Urothelium cell line (cell line): Measurements from ENCODE around the gene INPP5D.
"Not testable (repeated sequence)": the region's sequence is repeated elsewhere in the genome, so short reads cannot be mapped to it uniquely, and the experiment has no call there.

Source experiments
- DNase-seq: peaks from one replicate; pipeline ENCODE4 v3.0.0; 2011; ENCODE audit warnings: low spot score, mixed read lengths
- FAIRE-seq: peaks from 2 replicates; lab custom pipeline; 2011; peaks lifted over from hg19 to GRCh38; lab: Jason Lieb, UNC

INPP5D gene

GRCh38 chr2:233112776-233113452, 52.8 kb downstream of the INPP5D start:
- DNase-seq: no peak
- no peak for FAIRE-seq

DNA sequence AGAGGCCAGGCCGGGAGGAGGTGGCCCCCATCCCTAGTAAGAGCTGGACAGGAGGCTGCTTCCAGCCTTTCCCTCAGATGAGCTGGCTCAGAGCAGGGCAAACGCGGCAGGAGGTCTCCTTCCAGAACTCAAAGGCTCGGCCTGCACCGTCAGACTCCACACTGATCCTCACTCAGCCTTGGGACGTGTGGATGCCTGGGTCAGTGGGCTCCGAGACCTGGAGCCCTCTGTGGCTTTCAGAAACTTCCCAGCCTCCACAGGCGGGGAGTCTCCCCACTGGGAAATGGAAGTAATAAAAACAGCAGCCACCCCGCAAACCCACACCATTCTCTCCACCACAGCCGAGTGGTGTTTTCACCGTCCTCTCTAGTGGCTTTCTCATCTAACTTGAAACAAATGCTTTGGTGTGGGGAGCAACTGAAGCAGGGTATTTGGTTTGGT, 54.3 kb downstream of the INPP5D start:
- FAIRE-seq (no peak), DNase-seq (no peak)

GRCh38 chr2:233115121-233115520, 55.0 kb downstream of the INPP5D start:
- DNase-seq (no peak), FAIRE-seq (no peak)

GRCh38 chr2:233115741-233116140, 55.6 kb downstream of the INPP5D start:
- DNase-seq (no peak), FAIRE-seq (no peak)

DNA sequence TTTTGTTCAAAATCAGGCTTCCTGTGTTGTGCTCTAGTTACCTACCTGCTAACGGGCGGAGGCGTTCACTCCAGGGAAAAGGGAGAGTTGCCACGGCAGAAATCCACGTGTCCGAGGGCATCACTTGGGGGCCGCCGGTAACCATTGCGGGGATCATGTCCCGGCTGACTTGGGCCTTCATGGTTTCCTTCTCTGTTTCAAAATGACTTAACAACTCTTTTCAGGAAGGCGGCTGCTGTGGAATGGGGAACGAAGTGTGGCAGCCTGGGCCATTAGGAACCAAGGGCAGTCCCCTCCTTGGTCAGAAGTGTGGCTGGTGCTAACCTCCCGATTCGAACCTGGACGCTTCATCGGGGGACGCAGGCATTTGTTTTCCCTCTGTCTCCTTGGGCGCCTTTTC, 56.8 kb downstream of the INPP5D start:
- FAIRE-seq (no peak), DNase-seq (no peak)

GRCh38 chr2:233117351-233117750, 57.2 kb downstream of the INPP5D start:
- DNase-seq (no peak), FAIRE-seq (no peak)

DNA sequence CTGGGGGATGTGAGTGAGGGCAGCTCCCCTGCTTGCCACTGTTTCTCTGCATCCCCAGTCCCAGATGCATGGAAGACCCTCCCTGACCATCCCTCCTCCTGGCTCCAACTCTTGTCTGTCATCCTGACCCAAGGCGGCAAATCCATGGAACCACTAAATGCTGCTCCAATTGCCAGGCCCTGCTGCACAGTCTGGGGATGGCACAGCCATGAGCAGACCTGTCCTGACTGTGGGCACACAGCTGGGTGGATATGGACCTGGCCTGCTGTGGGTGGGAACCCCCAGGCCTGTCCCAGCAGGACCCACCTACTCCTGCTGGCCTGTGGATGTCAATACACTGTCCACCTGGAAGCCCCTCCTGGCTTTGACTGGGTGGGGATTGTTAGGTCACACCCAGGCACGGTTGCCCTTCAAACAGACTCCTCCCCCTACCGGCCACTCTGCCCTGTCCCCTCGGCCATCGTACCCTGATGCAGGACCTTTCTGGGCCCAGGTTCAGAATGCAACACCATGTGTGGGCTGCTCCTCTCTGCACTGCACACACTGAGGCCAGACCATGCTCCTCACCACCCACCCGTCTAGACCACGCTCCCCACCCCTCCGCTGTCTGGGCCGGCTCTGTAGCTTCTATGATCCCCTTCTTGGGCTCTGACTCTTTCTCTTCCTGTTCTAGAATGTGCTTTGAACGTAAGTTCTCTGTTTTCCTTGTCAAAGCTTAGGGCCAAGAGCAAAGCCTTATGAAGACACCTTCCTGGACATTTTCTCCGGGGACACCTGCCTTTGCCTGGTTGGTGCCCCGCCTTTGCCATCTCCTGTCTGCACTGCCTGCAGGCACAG, 57.9 kb downstream of the INPP5D start:
- DNase-seq (no peak), FAIRE-seq (no peak)

DNA sequence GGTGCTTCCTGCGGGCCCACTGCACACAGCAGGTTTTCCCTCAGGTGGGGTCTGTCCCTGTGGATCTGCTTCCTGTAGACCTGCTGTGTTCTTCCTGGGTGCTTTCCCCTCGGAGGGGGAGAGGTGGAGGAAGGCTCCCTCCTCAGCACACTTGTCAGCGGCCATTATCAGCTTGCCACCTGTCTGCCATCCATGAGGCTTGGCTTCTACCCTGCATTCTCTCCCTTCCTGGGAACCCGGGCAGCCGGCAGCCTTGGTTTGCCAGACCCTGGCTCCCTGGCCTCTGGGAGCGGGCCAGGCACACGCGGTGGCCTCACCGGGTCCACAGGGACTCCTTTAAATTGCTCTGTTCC, 58.5 kb downstream of the INPP5D start:
- FAIRE-seq: no peak
- DNase-seq: no peak

GRCh38 chr2:233119123-233119522, 59.0 kb downstream of the INPP5D start:
- DNase-seq: no peak
- no peak for FAIRE-seq

GRCh38 chr2:233119806-233120205, 59.7 kb downstream of the INPP5D start:
- no peak for FAIRE-seq

DNA sequence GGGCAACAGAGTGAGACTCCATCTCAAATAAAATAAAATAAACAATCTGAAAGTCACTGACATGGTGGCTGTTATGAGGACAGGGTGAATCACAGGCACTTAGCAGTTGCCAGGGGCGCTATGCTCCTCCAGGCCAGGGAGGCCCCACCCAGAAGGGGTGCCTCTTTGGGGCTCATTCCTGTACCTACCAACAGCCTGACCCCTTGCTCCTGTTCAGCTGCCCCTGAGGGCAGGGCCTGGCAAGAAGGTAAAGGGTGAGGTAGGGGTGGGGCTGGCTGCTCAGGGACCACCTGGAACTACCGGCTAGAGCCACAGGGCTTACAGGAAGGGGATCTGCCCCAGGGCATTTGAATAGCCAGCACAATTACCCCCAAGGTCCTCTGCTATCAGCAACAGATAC, 60.3 kb downstream of the INPP5D start:
- FAIRE-seq (no peak), DNase-seq (no peak)

More at GRCh38 chr2:233119806-233120205, 59.7 kb downstream of the INPP5D start:
- DNase-seq: no peak

- DNase-seq: no peak
- FAIRE-seq: no peak
Observed at GRCh38 chr2:233121856-233122255, 61.7 kb downstream of the INPP5D start.

DNA sequence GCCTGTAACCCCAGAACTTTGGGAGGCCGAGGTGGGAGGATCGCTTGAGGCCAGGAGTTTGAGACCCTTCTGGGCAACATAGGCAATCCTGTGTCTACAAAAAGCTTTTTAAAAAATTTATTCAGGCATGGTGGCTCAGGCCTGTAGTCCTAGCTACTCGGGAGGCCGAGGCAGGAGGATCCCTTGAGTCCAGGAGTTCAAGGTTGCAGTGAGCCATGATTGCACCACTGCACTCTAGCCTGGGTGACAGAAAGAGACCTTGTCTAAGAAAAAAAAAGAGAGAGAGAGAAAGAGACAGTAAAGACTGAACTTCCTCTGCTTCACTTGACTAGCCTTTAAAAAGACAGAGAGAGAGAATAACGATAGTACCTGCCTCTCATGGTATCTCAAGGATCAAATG, 62.4 kb downstream of the INPP5D start:
- FAIRE-seq (no peak), DNase-seq (no peak)

DNA sequence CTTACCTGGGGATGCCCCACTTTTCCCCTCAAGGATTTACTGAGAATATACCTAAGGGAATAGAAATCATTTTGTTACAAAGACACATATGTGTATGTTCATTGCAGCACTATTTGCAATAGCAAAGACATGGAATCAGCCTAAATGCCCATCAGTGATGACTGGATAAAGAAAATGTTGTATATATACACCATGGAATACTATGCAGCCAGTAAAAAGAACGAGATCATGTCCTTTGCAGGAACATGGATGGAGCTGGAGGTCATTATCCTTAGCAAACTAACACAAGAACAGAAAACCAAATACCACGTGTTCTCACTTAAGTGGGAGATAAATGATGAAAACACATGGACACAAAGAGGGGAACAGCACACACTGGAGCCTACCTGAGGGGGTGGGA, 63.4 kb downstream of the INPP5D start:
- not testable (repeated sequence) for FAIRE-seq, DNase-seq

- no peak for FAIRE-seq
- no peak for DNase-seq
Observed at GRCh38 chr2:233124421-233125080, 64.4 kb downstream of the INPP5D start.

DNA sequence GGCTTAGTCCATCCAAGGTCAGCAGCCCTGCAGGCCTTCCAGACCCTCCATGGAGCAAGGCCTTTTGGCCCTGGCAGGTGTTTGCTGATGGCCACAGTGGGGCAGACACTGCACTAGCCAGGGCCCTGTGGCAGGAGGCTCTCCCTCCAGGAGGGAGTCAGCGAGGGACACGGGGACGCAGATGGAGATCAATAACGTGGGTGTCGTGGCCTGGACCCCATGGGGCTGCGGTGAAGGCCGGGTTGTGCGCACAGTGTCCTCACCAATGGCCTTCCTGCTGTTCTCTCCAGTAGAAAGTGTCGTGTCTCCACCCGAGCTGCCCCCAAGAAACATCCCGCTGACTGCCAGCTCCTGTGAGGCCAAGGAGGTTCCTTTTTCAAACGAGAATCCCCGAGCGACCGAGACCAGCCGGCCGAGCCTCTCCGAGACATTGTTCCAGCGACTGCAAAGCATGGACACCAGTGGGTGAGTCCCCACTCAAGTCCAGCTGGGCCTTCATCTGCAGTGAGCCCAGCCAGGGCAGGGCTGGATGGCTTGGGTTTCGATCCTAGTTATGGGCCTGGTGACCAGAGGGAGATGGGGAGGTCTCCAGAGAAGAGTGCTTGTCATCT, 65.4 kb downstream of the INPP5D start:
- FAIRE-seq (no peak), DNase-seq (no peak)

DNA sequence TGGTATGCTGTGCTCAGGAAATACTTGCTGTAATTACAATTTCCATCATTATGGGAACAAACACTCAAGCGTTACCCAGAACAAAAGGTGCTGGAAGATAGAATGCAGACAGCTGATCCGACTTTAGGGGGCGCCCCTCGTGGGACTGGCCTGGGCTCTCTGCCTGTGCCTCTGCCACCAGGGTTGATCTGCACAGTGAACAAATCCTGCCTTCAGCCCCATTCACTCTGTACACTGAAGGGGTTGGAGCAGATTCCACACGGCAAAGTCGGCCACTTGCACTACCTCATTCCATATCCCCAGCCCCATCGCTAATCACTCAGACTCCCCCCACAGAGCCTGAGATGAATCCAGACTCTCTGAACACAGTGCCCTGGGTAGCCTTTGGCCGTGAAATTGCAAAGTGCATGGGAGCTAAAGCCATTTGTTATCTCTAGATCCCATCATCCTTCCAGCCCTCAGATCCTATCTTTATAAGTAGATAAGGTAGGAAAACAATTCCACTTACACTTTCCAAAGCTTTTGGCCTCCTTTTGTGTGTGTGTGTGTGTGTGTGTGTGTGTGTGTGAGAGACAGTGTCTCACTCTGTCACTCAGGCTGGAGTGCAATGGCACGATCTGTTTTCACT, 69.3 kb downstream of the INPP5D start:
- FAIRE-seq (no peak), DNase-seq (no peak)

GRCh38 chr2:233130024-233130423, 69.9 kb downstream of the INPP5D start:
- FAIRE-seq: no peak
- DNase-seq: no peak

DNA sequence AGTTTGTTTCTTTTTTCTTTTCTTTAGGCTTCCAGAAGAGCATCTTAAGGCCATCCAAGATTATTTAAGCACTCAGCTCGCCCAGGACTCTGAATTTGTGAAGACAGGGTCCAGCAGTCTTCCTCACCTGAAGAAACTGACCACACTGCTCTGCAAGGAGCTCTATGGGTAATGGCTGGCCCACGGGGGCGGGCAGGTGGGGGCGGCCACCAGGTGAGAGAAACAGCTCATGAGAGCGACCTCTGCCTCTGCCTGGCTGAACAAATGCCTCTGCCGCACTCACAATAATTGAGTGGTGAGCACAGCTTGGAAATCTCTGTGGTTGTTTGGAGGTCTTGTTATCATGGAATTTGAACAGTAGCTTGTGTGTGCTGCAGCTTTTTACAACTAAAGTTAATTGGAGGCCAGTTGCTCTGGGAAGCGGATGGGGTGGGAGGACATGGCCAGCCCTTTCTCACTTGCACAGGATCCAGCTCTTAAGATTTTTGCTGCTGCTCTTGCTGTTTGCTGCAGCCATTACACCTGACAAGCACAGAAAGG, 70.4 kb downstream of the INPP5D start:
- DNase-seq: no peak
- FAIRE-seq: no peak

DNA sequence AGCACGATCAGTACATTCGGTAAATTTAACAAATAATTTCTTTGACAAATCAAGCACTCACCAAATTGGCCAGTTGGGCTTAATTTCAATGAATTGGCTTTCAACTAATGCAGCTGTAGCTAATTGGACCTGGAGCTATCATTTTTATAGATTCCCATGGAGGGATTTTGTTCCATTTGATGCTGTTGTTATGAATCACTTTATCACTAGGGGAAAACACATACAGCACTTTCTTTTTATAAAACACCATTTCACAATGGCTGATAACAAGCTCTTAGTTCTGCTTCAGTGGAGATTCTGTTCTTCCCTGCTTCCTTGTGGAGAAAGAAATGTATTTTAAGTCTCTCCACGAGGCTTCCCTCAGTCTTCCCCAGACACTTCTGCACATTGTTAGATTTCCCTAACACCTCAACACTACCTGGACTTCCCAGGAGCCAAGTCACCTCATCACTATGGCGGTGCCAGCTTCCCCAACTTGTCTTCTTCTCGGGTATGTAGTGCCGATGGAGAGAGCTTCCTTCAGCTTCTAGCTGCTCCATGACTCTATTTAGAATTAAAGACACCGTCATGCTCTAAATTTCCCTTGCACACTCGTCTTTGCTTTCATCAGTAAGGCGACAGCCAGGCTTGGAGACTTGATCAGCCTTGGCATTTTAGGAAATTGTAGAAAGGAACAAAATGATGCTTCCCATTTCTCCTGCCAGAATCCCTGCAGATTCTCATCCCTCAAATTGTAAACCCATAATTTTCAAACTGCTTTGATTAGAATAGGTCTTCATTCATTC, 72.0 kb downstream of the INPP5D start:
- DNase-seq (no peak), FAIRE-seq (no peak)
